Upper lobe of left lung (tissue), 6 donors: ENCODE data around the gene NOL4L. TPM values are rescaled to one million over a fixed set of nuclear protein-coding genes. Genes with fewer than 3 reads are reported as not detected.

Source experiments
- ATAC-seq, 2 donors: fragments of 200-7000 bp; cut with Tn5 transposase; one replicate each; pipeline ENCODE4 v1.9.1; 2022; ENCODE audit warnings: mild to moderate bottlenecking in 2 of 2, moderate library complexity in 2 of 2; ENCODE audit not compliant: low FRiP score in 2 of 2
- DNase-seq, 2 donors: peaks; one replicate each; pipeline ENCODE4 v3.0.0-alpha.2; 2019 to 2020
- H3K27ac ChIP-seq, 4 donors: fragments of 200-600 bp; sonication (generic); one replicate each; pipeline ENCODE4 v1.5.1; 2016 to 2019
- H3K27me3 ChIP-seq, 4 donors: fragments of 200-600 bp; sonication (generic); one replicate each; pipeline ENCODE4 v1.5.1; 2017 to 2019
- H3K36me3 ChIP-seq, 4 donors: fragments of 200-600 bp; sonication (generic); one replicate each; pipeline ENCODE4 v1.5.1; 2016 to 2019
- H3K4me1 ChIP-seq, 4 donors: fragments of 200-600 bp; sonication (generic); one replicate each; pipeline ENCODE4 v1.5.1; 2018 to 2019
- H3K4me3 ChIP-seq, 4 donors: fragments of 200-600 bp; sonication (generic); one replicate each; pipeline ENCODE4 v1.5.1; 2017 to 2019; ENCODE audit warnings: mild to moderate bottlenecking in 2 of 4, moderate library complexity in 1 of 4
- H3K9me3 ChIP-seq, 4 donors: fragments of 200-600 bp; sonication (generic); one replicate each; pipeline ENCODE4 v1.5.1; 2018 to 2019
- CTCF ChIP-seq, 6 experiments: fragments of 450-650 bp in 4 of 6; fragments of 200-600 bp in 2 of 6; sonication (generic) in 2 of 6; IDR thresholded peaks; one replicate each; pipeline ENCODE4 v1.5.1; 2016 to 2019; ENCODE audit warnings: antibody characterized with exemption in 6 of 6
- EP300 ChIP-seq, 4 donors: sonication (generic); formaldehyde crosslinking; IDR thresholded peaks; one replicate each; pipeline ENCODE4 v1.5.1; 2017; ENCODE audit warnings: antibody characterized with exemption in 4 of 4, control low read depth in 2 of 4
- POLR2A ChIP-seq, 4 donors: fragments of 450-650 bp; IDR thresholded peaks; one replicate each; pipeline ENCODE4 v1.5.1; 2016 to 2017; ENCODE audit warnings: antibody characterized with exemption in 4 of 4, mild to moderate bottlenecking in 2 of 4
- POLR2AphosphoS5 ChIP-seq, 2 donors: sonication (generic); formaldehyde crosslinking; IDR thresholded peaks; one replicate each; pipeline ENCODE4 v1.5.1; 2017; ENCODE audit warnings: antibody characterized with exemption in 2 of 2
- WGBS, 2 donors: methylation state at CpG; one replicate each; pipeline ENCODE4 v1.1.5; 2017 to 2018; 5-methylcytosine and 5-hydroxymethylcytosine counted together
- total RNA-seq, 6 donors: library from RNA; depleted of rRNA in 4 of 6; stranded (reverse); fragments of >200 nt in 4 of 6; gene quantifications; one replicate each; pipeline versions ENCODE4 v1.1.0 to v1.2.1, GENCODE V29; 2016 to 2021
- donor health status: DM: no; HTN: no; CAD: no; lungs with moderate emphysema.
- donor health status: DM: no; HTN: yes; CAD: no; lungs with severe emphysema.

NOL4L gene
- total RNA-seq: 10 to 100 TPM; 13.4 to 40.2 (median 19.0) TPM

DNA sequence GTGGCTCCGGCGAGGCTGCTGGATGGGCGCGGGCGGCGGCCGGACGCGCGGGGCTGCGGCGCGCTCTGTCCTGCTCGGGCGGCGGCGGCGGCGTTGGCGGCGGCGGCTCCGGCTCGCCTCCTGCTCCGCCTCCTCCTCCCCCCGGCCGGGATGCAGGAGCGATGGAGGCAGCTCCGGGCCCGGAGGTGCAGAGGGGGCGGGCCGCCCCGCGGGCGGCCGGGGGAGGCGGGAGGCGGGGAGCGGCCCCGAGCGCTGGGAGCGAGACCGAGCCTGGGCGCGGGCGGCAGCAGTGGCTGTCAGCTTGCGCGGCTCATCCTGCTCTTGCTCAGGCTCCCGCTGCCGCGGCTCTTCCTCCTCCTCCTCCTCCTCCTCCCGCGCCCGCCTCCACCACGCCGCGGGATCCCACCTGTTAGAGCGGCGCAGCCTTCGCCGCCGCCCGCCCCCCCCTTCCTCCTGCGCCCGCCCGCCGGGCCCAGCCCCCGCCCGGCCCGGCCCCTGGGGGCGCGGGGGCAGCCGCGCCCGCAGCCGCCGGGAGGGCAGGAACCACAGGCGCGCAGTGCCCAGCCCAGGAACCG is at the start of gene NOL4L:
Gene NOL4L (minus strand): TSS at position 323 of the 575 bp plus-strand sequence. CDS start 443 bp downstream, outside the sequence.
- Histone ChIP-seq H3K9me3 (no peaks in the 10 kb centered on the region), H3K27ac (peak within 1 kb of the TSS in 3 of 4 donors; percentile 39 to 80 (median 48)), H3K4me1 (peaks cover 16 to 34% (median 22%) of the 10 kb centered on the region in 4 donors), H3K27me3 (peaks cover 0 to 30% (median 14%) of the 10 kb centered on the region in 4 donors), H3K36me3 (no peaks in the 10 kb centered on the region), H3K4me3 (peak within 1 kb of the TSS; percentile 65 to 73 (median 66))
- TF ChIP-seq EP300 (IDR thresholded peaks at IDR 0.05): no peak
- no peak for TF ChIP-seq POLR2AphosphoS5 (IDR thresholded peaks at IDR 0.05)
- TF ChIP-seq POLR2A (IDR thresholded peaks at IDR 0.05): no peak
- TF ChIP-seq CTCF (IDR thresholded peaks at IDR 0.05): no peak
- DNase-seq: peak in 1 of 2 donors; percentile 89
- WGBS, 2 donors: no CpG with 5 or more reads among the region's 80 CpGs
- ATAC-seq: peak in 1 of 2 donors; percentile 21

DNA sequence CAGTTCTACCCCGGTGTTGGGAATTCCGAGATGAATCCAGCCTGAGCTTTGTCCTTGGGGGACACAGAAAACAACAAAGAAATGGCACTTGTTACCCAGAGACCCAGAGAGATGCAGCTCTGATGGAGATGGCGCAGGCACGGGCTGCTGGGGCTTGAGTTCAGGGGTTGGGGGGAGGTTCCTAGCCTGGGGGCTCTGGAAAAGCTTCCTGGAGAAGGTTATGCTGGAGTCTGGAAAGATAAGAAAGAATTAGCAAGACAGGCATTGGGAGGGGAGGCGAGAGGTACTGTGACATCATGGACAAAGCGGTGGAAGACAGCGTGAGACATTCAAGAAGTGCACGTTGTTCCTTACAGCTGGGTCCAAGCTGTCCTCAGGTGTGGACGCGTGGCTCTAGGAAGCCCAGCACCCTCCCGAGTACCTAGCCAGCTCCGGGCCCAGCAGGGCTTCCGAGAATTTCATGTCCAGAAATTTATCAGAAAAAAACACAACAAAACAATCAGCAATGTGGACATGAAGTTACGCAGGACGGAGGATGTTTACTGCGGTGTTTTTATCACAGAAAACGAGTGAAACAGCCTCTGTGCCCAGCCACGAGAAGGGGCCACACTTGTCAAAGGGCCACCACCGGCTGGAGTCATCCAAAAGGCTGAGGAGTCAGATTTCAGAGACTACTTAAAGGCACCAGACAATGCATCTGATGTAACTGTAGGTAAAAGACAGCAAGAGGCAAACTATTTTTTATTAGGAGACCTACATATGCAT is 49.1 kb upstream of the NOL4L start:
- H3K9me3 ChIP-seq: no peaks in the 10 kb centered on the region

GRCh38 chr20:32632461-32633354 is 47.6 kb upstream of the NOL4L start:
- H3K4me3 ChIP-seq: no peak overlapping the region
- WGBS, 2 donors: 84 to 91% methylated on average over 16 of the region's 16 CpGs
- peaks cover 0 to 1% (median 0%) of the 10 kb centered on the region in 4 donors for H3K4me1 ChIP-seq
- peaks cover 0 to 1% (median 0%) of the 10 kb centered on the region in 4 donors for H3K27me3 ChIP-seq
- DNase-seq: no peak
- ATAC-seq: no peak
- TF ChIP-seq POLR2AphosphoS5 (IDR thresholded peaks at IDR 0.05) (no peak), CTCF (IDR thresholded peaks at IDR 0.05) (no peak), POLR2A (IDR thresholded peaks at IDR 0.05) (no peak), EP300 (IDR thresholded peaks at IDR 0.05) (no peak)
- H3K9me3 ChIP-seq: no peaks in the 10 kb centered on the region
- H3K36me3 ChIP-seq: no peaks in the 10 kb centered on the region
- no peak overlapping the region for H3K27ac ChIP-seq

More for the DNA sequence above, 49.1 kb upstream of the NOL4L start:
- ATAC-seq: no peak
- Histone ChIP-seq H3K36me3 (no peaks in the 10 kb centered on the region), H3K4me1 (no peaks in the 10 kb centered on the region), H3K27ac (no peak overlapping the region), H3K4me3 (no peak overlapping the region), H3K27me3 (no peaks in the 10 kb centered on the region)
- WGBS, 2 donors: 77 to 79% methylated on average over 19 of the region's 19 CpGs
- TF ChIP-seq EP300 (IDR thresholded peaks at IDR 0.05): no peak
- TF ChIP-seq CTCF (IDR thresholded peaks at IDR 0.05): no peak
- no peak for TF ChIP-seq POLR2A (IDR thresholded peaks at IDR 0.05)
- no peak for TF ChIP-seq POLR2AphosphoS5 (IDR thresholded peaks at IDR 0.05)
- DNase-seq: no peak

DNA sequence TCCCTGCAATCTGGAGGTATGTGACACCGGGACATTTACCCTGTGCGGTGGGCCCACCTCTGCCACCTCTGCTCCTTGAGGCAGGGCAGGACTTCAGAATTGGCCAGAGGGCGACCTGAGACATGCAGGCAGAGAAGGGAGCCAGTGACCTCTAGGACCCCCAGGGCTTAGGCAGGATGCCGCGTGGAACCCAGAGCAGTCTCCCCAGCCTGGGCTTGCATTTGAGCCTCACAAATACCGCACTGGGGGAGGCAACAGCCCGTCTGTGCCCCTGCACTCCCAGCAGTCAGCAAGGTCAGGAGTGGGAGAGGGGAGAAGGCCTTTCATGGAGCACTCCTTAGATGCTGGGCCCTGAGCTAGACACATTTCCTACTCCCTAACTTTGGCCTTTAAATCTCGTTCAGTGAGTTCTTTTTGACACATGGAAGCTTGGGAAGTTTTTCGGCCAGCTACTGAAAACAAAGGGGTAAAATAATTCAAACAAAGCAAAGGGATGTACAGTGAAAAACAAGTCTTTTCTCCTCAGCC is 46.9 kb upstream of the NOL4L start:
- H3K4me1 ChIP-seq: peaks cover 4 to 9% (median 6%) of the 10 kb centered on the region in 4 donors
- DNase-seq (no peak), ATAC-seq (no peak)
- H3K36me3 ChIP-seq: no peaks in the 10 kb centered on the region
- WGBS, 2 donors: 77 to 89% methylated on average over 6 to 9 of the region's 9 CpGs
- TF ChIP-seq CTCF (IDR thresholded peaks at IDR 0.05): no peak
- TF ChIP-seq POLR2AphosphoS5 (IDR thresholded peaks at IDR 0.05): no peak
- TF ChIP-seq POLR2A (IDR thresholded peaks at IDR 0.05): no peak
- TF ChIP-seq EP300 (IDR thresholded peaks at IDR 0.05): no peak
- no peak overlapping the region for H3K4me3 ChIP-seq
- no peak overlapping the region for H3K27ac ChIP-seq
- H3K27me3 ChIP-seq: peaks cover 0 to 8% (median 2%) of the 10 kb centered on the region in 4 donors
- H3K9me3 ChIP-seq: no peaks in the 10 kb centered on the region
